Stimulated activated CD4-positive, alpha-beta T cell treated with anti-CD3 and anti-CD28 coated beads, Interleukin-1b, Interleukin-23, amount 100 ng/mL, for 48 hours (primary cell): ENCODE results near the gene CLEC1B.
"Not testable (repeated sequence)": the region's sequence is repeated elsewhere in the genome, so short reads cannot be mapped to it uniquely, and the experiment has no call there.

Source experiments
- DNase-seq: peaks from one replicate; pipeline ENCODE4 v3.0.0-alpha.2; 2020

Gene CLEC1B

GRCh38 chr12:9973949-9974348, 25.0 kb downstream of the CLEC1B start:
- no peak for DNase-seq

- no peak for DNase-seq
Observed at GRCh38 chr12:9971181-9971580, 27.7 kb downstream of the CLEC1B start, which contains the start of gene CLEC12A. CLEC12A (plus strand) TSS chr12:9971409; CDS start chr12:9971597, 188 bp downstream.

DNA sequence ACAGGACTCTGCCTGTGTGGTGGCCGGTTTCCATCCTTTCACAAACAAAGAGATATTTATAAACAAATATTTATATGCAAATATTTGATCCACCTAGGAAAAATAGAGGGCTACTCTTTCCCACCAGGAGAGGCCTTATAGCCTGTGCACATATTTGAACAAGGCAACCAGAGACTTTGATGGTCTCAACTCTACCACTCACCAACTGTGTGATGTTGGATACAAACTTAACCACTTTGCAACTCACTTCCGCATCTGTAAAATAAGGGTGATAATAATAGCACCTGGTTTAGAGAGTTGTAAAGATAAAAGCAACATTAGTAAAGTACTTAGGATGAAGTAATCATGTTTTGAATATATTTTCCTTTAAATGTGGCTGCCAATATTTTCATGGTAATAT, 29.2 kb downstream of the CLEC1B start:
- DNase-seq = no peak

- DNase-seq = no peak
Observed at GRCh38 chr12:9961901-9962300, 37.0 kb downstream of the CLEC1B start.

DNA sequence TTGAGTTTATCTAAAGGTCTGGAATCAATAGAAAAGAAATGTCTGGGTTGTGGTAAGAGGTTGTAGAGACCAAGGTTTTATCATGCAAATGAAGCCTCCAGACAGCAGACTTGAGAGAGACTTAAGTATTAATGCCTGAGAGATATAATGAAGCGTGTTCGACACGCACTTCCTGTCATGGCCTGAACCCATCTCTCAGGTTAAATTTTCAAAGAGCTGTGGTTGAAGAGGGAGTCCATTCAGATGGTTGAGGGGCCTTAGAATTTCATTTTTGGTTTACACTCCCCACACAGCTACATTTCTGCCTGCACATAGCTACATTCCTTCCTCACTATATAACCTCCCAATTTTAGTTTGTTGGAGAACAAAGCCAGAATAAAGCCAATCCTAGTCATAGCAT, 37.8 kb downstream of the CLEC1B start:
- DNase-seq = no peak

DNA sequence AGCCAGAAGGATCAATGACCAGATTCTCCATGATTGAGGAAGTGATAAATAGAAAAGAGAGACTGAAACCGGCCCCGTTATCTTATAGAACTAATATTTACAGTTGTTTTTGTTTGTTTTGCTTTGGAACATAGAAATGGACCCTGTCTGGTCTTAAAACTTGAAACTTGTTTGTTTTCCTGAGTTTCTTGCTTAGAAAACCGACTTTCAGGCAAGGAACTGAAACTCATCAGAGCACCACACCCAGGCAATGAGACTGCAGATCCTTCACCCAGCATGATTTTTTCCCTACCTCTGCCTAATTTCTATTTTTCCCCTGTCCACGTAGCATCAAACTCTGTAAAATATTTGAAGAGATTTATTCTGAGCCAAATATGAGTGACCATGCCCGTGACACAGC, 38.3 kb downstream of the CLEC1B start:
- no peak for DNase-seq

DNA sequence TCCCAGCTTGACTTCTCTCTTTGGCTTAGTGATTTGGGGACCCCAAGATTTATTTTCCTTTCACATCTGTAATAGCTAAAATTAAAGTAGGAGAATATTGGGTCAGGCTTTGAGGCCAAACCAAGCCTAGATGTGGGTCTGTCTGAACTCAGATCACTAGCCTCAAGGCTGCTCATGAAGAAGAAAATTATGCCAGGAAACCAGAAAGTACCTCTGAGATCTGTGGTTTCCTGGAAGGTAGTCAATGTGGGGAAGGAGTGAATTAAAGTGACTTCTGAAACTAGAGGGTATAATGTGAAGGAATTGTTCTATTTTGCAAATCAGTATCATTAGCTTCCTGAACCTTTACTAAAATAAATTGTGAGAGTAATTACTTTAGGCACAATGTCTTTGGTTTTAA, 41.1 kb downstream of the CLEC1B start:
- no peak for DNase-seq

GRCh38 chr12:9952954-9953729, 45.8 kb downstream of the CLEC1B start:
- DNase-seq = not testable (repeated sequence)

- peak; percentile 5 for DNase-seq
Observed at GRCh38 chr12:9951026-9951675, 47.8 kb downstream of the CLEC1B start.

- DNase-seq = no peak
Observed at GRCh38 chr12:9948606-9949296, 50.2 kb downstream of the CLEC1B start.

GRCh38 chr12:9947674-9948073, 51.2 kb downstream of the CLEC1B start:
- DNase-seq = no peak

DNA sequence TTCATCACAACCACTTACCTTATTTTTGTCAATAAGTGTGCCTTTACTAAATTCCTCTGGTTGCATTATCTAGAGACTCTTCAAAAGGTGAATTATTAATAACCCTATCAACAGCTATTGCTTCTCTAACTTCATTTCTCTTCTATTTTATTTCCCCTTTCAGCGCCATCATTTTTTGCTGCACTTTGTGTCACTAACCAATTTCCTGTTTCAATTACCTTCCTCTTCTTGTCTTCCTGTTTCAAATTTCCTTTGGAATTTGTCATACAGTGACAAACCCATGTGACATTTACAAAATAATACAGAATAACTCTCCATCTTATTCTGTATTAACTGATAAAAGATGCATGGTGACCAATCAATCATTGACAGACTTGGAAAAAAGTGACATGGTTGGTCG, 54.5 kb downstream of the CLEC1B start:
- DNase-seq = no peak

DNA sequence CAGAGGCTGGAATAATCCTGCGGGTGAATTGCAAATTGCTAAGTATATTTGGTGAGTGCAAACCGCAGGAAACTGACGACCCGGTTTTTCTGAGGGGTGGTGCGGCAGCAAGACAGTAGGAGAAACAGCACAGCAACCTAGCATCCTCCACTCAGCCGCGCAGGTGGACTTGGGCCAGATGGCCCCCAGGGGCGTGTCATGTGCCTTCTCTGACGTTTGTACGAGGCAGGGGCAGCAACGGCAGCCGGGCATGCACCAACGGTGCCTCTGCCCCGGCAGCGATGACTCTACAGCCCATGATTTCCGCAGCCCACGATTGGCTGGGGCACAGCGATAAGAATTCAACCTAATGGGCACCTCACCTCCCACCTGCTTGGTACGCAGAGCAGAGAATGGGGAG, 55.7 kb downstream of the CLEC1B start:
- peak; percentile 4 for DNase-seq
